Fibroblast of the aortic adventitia (primary cell): Measurements from ENCODE around the gene PRDM16. TPM values are rescaled to one million over a fixed set of nuclear protein-coding genes. Genes with fewer than 3 reads are reported as not detected.
A peak's percentile ranks its signal among the peaks of the same experiment; 100 is the strongest.

Source experiments
- DNase-seq: peaks from one replicate; pipeline ENCODE4 v3.0.0-alpha.2; 2010; ENCODE audit warnings: low read depth
- H3K4me3 ChIP-seq: 2 replicates; pipeline ENCODE4 v1.5.1; 2011; ENCODE audit warnings: low read depth, mild to moderate bottlenecking, control low read depth, low read length, moderate library complexity
- CTCF ChIP-seq: IDR thresholded peaks from 2 replicates; pipeline ENCODE4 v1.5.1; 2011; ENCODE audit warnings: mild to moderate bottlenecking, low read length, control low read depth, inconsistent platforms; ENCODE audit not compliant: insufficient read depth
- total RNA-seq: library from RNA; depleted of rRNA; stranded (reverse); fragments of >200 nt; gene quantifications from 2 replicates; pipeline ENCODE4 v1.2.3, GENCODE V29; 2012; ENCODE audit warnings: low replicate concordance

The PRDM16 gene
- total RNA-seq, 1 donor = 11.3 TPM

- TF ChIP-seq CTCF = no peak
- no peak for DNase-seq
- H3K4me3 ChIP-seq = no peak overlapping the region
Measured at GRCh38 chr1:3213730-3214129, 144.7 kb downstream of the PRDM16 start.

- DNase-seq = no peak
- no peak for TF ChIP-seq CTCF
- no peak overlapping the region for H3K4me3 ChIP-seq
Measured at GRCh38 chr1:3215198-3216014, 146.4 kb downstream of the PRDM16 start.

GRCh38 chr1:3216015-3216391 is 147.0 kb downstream of the PRDM16 start:
- no peak for TF ChIP-seq CTCF
- no peak overlapping the region for H3K4me3 ChIP-seq
- DNase-seq = no peak

- peak; percentile 3 for DNase-seq
- TF ChIP-seq CTCF = no peak
- no peak overlapping the region for H3K4me3 ChIP-seq
Measured at GRCh38 chr1:3217181-3217641, 148.2 kb downstream of the PRDM16 start.

- TF ChIP-seq CTCF = no peak
- H3K4me3 ChIP-seq = no peak overlapping the region
- no peak for DNase-seq
Measured at GRCh38 chr1:3217979-3218679, 149.1 kb downstream of the PRDM16 start.

- H3K4me3 ChIP-seq = no peak overlapping the region
- peak; percentile 68 for DNase-seq
- no peak for TF ChIP-seq CTCF
Measured at GRCh38 chr1:3219005-3219790, 150.2 kb downstream of the PRDM16 start.
